Keratinocyte (primary cell): ENCODE measurements around the gene SLC25A13.

Experiments
- EZH2 ChIP-seq: IDR thresholded peaks from one replicate; pipeline ENCODE4 v1.6.1; 2012; ENCODE audit warnings: inconsistent platforms, mild to moderate bottlenecking, low read length, moderate library complexity
- TF ChIP-seq, protein P1 (sequence below), 3 experiments: IDR thresholded peaks in 1 of 3; conservative IDR thresholded peaks in 1 of 3; optimal IDR thresholded peaks in 1 of 3; 2 replicates in 2 of 3; 3 replicates in 1 of 3; pipeline versions ENCODE3 to v1.5.1; 2011; ENCODE audit warnings: low read length in 3 of 3, mild to moderate bottlenecking in 3 of 3, moderate library complexity in 2 of 3, control low read depth in 1 of 3, inconsistent platforms in 1 of 3; ENCODE audit not compliant: insufficient read depth in 2 of 3; ENCODE audit errors: extremely low read depth in 1 of 3

DNA sequence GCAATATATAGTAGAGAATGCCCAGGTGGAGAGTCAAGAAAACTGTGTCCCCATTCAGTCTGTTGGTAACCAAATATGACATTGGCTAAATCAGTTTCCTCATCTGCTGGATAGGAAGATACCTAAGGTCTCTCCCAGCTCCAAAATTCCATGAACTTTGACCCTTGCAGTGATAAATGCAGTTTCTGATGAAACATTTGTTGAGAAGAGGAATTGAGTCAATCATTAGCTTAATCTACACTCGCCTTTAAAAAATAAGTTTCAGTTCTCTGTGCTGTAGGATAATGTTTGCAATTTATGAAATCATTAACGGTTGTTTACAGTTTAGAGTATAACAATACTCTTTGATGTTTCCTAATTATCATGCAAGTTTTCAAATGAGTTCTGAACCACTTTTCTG, 38.0 kb upstream of the SLC25A13 start:
- TF ChIP-seq, protein P1, sequence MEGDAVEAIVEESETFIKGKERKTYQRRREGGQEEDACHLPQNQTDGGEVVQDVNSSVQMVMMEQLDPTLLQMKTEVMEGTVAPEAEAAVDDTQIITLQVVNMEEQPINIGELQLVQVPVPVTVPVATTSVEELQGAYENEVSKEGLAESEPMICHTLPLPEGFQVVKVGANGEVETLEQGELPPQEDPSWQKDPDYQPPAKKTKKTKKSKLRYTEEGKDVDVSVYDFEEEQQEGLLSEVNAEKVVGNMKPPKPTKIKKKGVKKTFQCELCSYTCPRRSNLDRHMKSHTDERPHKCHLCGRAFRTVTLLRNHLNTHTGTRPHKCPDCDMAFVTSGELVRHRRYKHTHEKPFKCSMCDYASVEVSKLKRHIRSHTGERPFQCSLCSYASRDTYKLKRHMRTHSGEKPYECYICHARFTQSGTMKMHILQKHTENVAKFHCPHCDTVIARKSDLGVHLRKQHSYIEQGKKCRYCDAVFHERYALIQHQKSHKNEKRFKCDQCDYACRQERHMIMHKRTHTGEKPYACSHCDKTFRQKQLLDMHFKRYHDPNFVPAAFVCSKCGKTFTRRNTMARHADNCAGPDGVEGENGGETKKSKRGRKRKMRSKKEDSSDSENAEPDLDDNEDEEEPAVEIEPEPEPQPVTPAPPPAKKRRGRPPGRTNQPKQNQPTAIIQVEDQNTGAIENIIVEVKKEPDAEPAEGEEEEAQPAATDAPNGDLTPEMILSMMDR (optimal IDR thresholded peaks at IDR 0.05 in 1 of 3, IDR thresholded peaks at IDR 0.05 in 1 of 3, conservative IDR thresholded peaks at IDR 0.05 in 1 of 3; ENCODE audit: extremely low read depth in 1 of 3, insufficient read depth in 2 of 3, low read length in 3 of 3): no peak
- TF ChIP-seq EZH2: no peak
